SK-N-SH (cell line): ENCODE data around the gene ZNF385C. TPM values are rescaled to one million over a fixed set of nuclear protein-coding genes. Genes with fewer than 3 reads are reported as not detected.

Experiments used
- CTCF ChIA-PET: fragments of 300-600, 350-600 bp; formaldehyde crosslinking; extraction: SDS; loops from one replicate; lab custom pipeline; 2021; lab: Yijun Ruan, JAX
- POLR2A ChIA-PET: fragments of 350-600 bp; sonication (Branson Sonifier 250); formaldehyde crosslinking; extraction: SDS; loops from one replicate; lab custom pipeline; 2020; ENCODE audit warnings: antibody characterized with exemption, inconsistent platforms; lab: Yijun Ruan, JAX
- DNase-seq: peaks from one replicate; pipeline ENCODE4 v3.0.0; 2012
- H2AFZ ChIP-seq: fragments of 200-600 bp; sonication (generic); 2 replicates; pipeline ENCODE4 v1.8.1; 2016; ENCODE audit warnings: antibody characterized with exemption, mild to moderate bottlenecking, low read depth
- H3F3A ChIP-seq: fragments of 200-600 bp; sonication (generic); replicated peaks from 2 replicates; pipeline ENCODE3; 2016; ENCODE audit warnings: antibody characterized with exemption, mild to moderate bottlenecking; ENCODE audit not compliant: insufficient read depth
- H3K27ac ChIP-seq, 2 experiments: fragments of 200-500 bp in 1 of 2; fragments of 200-600 bp in 1 of 2; sonication (Bioruptor generic) in 1 of 2; sonication (generic), shearing (Covaris generic) in 1 of 2; 2 replicates each; pipeline versions ENCODE4 v1.5.1 to v1.6.1; 2014 to 2016; ENCODE audit warnings: low read depth in 2 of 2, inconsistent platforms in 1 of 2, low read length in 1 of 2, mild to moderate bottlenecking in 1 of 2, mixed read lengths in 1 of 2
- H3K27me3 ChIP-seq: fragments of 200-600 bp; sonication (generic), shearing (Covaris generic); 2 replicates; pipeline ENCODE4 v1.6.1; 2016; ENCODE audit warnings: mixed run types; ENCODE audit not compliant: insufficient read depth
- H3K36me3 ChIP-seq, 2 experiments: fragments of 200-500 bp in 1 of 2; fragments of 200-600 bp in 1 of 2; sonication (Bioruptor generic) in 1 of 2; sonication (generic) in 1 of 2; replicated peaks in 1 of 2; 2 replicates each; pipeline versions ENCODE3 to v1.5.1; 2014 to 2016; ENCODE audit warnings: low read length in 1 of 2, mild to moderate bottlenecking in 1 of 2; ENCODE audit not compliant: insufficient read depth in 2 of 2, control insufficient read depth in 1 of 2
- H3K4me1 ChIP-seq, 2 experiments: fragments of 200-500 bp in 1 of 2; fragments of 200-600 bp in 1 of 2; sonication (Bioruptor generic) in 1 of 2; sonication (generic), shearing (Covaris generic) in 1 of 2; 2 replicates each; pipeline versions ENCODE4 v1.5.1 to v1.6.1; 2014 to 2016; ENCODE audit warnings: low read depth in 1 of 2, low read length in 1 of 2, mixed run types in 1 of 2; ENCODE audit not compliant: insufficient read depth in 2 of 2, control insufficient read depth in 1 of 2
- H3K4me2 ChIP-seq: fragments of 200-600 bp; sonication (generic), shearing (Covaris generic); 2 replicates; pipeline ENCODE4 v1.6.1; 2017; ENCODE audit warnings: mixed run types
- H3K4me3 ChIP-seq, 2 experiments: fragments of 200-500 bp in 1 of 2; fragments of 200-600 bp in 1 of 2; sonication (Bioruptor generic) in 1 of 2; sonication (generic), shearing (Covaris generic) in 1 of 2; 2 replicates each; pipeline versions ENCODE4 v1.5.1 to v1.8.1; 2014 to 2016; ENCODE audit warnings: low read depth in 2 of 2, inconsistent platforms in 1 of 2, low read length in 1 of 2, mild to moderate bottlenecking in 1 of 2, mixed read lengths in 1 of 2, moderate library complexity in 1 of 2
- H3K79me2 ChIP-seq: fragments of 200-600 bp; sonication (generic); 2 replicates; pipeline ENCODE4 v1.8.1; 2017; ENCODE audit warnings: mild to moderate bottlenecking; ENCODE audit not compliant: insufficient read depth
- H3K9ac ChIP-seq: fragments of 200-600 bp; sonication (generic); 2 replicates; pipeline ENCODE4 v1.6.1; 2017; ENCODE audit warnings: mixed run types
- H3K9me2 ChIP-seq: fragments of 200-600 bp; sonication (generic); 2 replicates; pipeline ENCODE4 v1.6.1; 2017; ENCODE audit warnings: mixed run types
- H3K9me3 ChIP-seq: fragments of 200-600 bp; sonication (generic); 2 replicates; pipeline ENCODE4 v1.6.1; 2017; ENCODE audit warnings: mixed run types, mild to moderate bottlenecking, moderate library complexity
- H4K20me1 ChIP-seq: fragments of 200-600 bp; sonication (generic); 2 replicates; pipeline ENCODE4 v1.6.1; 2017; ENCODE audit warnings: mild to moderate bottlenecking, mixed run types; ENCODE audit not compliant: insufficient read depth
- GABPA ChIP-seq: IDR thresholded peaks from 2 replicates; pipeline ENCODE4 v1.4.0; 2012; ENCODE audit warnings: low read depth, mild to moderate bottlenecking
- GATA2 ChIP-seq: sonication (generic); formaldehyde crosslinking; IDR thresholded peaks from 2 replicates; pipeline ENCODE4 v1.5.0; 2020; ENCODE audit warnings: mild to moderate bottlenecking, missing genetic modification reagents
- JUND ChIP-seq: IDR thresholded peaks from 2 replicates; pipeline ENCODE4 v1.4.0; 2012
- MEF2A ChIP-seq: IDR thresholded peaks from 2 replicates; pipeline ENCODE4 v1.4.0; 2012; ENCODE audit warnings: low read depth, borderline replicate concordance
- MXI1 ChIP-seq: IDR thresholded peaks from 2 replicates; pipeline ENCODE4 v1.6.1; 2012; ENCODE audit warnings: mild to moderate bottlenecking, low read depth, low read length, improper control_type of control experiment
- NFIC ChIP-seq: IDR thresholded peaks from 2 replicates; pipeline ENCODE4 v1.4.0; 2012; ENCODE audit warnings: borderline replicate concordance
- POLR2AphosphoS5 ChIP-seq: IDR thresholded peaks from 2 replicates; pipeline ENCODE4 v1.6.1; 2012; ENCODE audit warnings: low read depth, low read length
- RFX5 ChIP-seq: IDR thresholded peaks from 2 replicates; pipeline ENCODE4 v1.6.1; 2012; ENCODE audit warnings: mild to moderate bottlenecking, improper control_type of control experiment, low read length
- RXRA ChIP-seq: IDR thresholded peaks from 2 replicates; pipeline ENCODE4 v1.4.0; 2012; ENCODE audit warnings: low read depth, mild to moderate bottlenecking, borderline replicate concordance
- SMC3 ChIP-seq: IDR thresholded peaks from 2 replicates; pipeline ENCODE4 v1.6.1; 2012; ENCODE audit warnings: low read depth, low read length, improper control_type of control experiment
- TAF1 ChIP-seq: IDR thresholded peaks from 2 replicates; pipeline ENCODE4 v1.6.1; 2012; ENCODE audit warnings: low read depth, mild to moderate bottlenecking, low read length, moderate library complexity, borderline replicate concordance
- TCF12 ChIP-seq: IDR thresholded peaks from 2 replicates; pipeline ENCODE4 v1.4.0; 2012
- TEAD4 ChIP-seq: IDR thresholded peaks from 2 replicates; pipeline ENCODE4 v1.4.0; 2012; ENCODE audit warnings: mild to moderate bottlenecking, borderline replicate concordance; ENCODE audit not compliant: insufficient read depth
- WGBS: methylation state at CpG from one replicate; pipeline ENCODE4 v1.1.6; 2017; ENCODE audit warnings: low lambda C conversion rate; 5-methylcytosine and 5-hydroxymethylcytosine counted together
- polyA plus RNA-seq, 3 experiments: library from polyadenylated mRNA; depleted of rRNA; stranded (reverse); fragments of >200 nt; gene quantifications; 2 replicates each; pipeline ENCODE4 v1.2.3, GENCODE V29; 2012
- TF ChIP-seq, protein P1 (sequence below): fragments of 200-600 bp; sonication (generic); IDR thresholded peaks from 2 replicates; pipeline ENCODE4 v1.6.1; 2017; ENCODE audit warnings: antibody characterized with exemption, mild to moderate bottlenecking, moderate library complexity
- TF ChIP-seq, protein P2 (sequence below): fragments of 150-350 bp; IDR thresholded peaks from 2 replicates; pipeline ENCODE4 v1.6.1; 2016; ENCODE audit warnings: mild to moderate bottlenecking, low read depth, low read length
- TF ChIP-seq, protein P3 (sequence below): IDR thresholded peaks from 2 replicates; pipeline ENCODE4 v1.4.0; 2012; ENCODE audit warnings: low read depth, borderline replicate concordance

The ZNF385C gene
- polyA plus RNA-seq, 1 of the 3 experiments (the other 2 are of a cell fraction), result 0.05 TPM

DNA sequence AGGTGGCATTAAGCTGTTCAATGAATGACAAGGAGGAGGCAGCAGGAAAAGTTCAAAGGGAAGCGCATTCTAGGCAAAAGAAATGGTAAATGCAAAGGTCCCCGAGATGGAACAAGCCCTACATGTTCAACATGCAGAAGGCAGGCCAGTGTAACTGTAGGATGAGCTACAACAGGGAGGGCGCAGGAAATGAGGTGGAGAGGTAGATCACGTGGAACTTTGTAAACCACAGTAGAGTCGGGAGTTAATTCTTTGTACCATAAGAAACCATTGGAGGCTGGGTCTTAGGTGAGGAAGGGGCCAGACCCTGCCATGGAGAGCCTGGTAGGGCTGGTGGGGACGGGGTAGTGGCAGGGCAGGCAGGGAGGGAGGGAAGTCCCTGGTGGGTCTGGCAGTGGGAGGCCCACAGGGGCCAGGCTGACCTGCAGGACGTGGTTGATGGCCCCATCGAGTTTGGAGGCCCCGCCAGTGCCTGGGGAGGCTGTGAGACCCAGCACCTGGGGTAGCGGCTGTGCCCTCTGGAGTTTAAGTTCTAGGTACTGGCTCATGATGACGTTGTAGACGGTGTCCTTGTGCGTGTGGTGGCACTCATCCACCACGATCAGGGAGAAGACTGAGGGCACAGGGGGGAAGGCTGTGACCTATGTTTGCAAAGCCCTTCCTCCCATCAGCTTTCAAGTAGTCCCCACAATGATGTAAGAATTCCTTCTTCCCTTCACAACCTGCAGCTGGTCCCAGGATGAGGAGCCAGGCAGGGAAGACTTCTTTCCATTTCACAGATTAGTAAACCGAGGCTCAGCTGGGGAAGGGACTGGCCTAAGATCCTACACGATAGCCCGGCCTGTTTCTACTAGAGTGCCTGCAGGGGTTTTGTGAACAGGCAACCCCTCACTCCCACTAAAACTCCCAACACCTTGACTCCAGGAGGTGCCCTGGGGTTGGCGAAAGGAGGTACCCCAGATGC, 12.3 kb upstream of the ZNF385C start:
- ChIA-PET POLR2A (interaction anchor here (1.2 kb wide), 1 partner anchor 10 kb away, joined by 3 read pairs; the partner anchor contains the start of gene KAT2A), CTCF (interaction anchor here (0.5 to 29.9 kb wide), 6 partner anchors 9 to 148 kb away, joined by 3 to 496 read pairs (median 9); partner anchors contain the start of genes DNAJC7, KAT2A and NKIRAS2)
- Histone ChIP-seq H3K27ac (no peak overlapping the region), H3K27me3 (no peaks in the 10 kb centered on the region), H3F3A (no peaks in the 10 kb centered on the region), H3K4me2 (no peak overlapping the region), H3K4me3 (no peak overlapping the region), H3K79me2 (no peaks in the 10 kb centered on the region), H3K9me3 (no peaks in the 10 kb centered on the region), H3K9ac (no peak overlapping the region), H3K9me2 (no peaks in the 10 kb centered on the region), H2AFZ (no peak overlapping the region)
- DNase-seq, result no peak
- WGBS, result 93% methylated on average over 16 of the region's 18 CpGs
- no peak for TF ChIP-seq SMC3
- no peak for TF ChIP-seq RFX5
- TF ChIP-seq, protein P1, sequence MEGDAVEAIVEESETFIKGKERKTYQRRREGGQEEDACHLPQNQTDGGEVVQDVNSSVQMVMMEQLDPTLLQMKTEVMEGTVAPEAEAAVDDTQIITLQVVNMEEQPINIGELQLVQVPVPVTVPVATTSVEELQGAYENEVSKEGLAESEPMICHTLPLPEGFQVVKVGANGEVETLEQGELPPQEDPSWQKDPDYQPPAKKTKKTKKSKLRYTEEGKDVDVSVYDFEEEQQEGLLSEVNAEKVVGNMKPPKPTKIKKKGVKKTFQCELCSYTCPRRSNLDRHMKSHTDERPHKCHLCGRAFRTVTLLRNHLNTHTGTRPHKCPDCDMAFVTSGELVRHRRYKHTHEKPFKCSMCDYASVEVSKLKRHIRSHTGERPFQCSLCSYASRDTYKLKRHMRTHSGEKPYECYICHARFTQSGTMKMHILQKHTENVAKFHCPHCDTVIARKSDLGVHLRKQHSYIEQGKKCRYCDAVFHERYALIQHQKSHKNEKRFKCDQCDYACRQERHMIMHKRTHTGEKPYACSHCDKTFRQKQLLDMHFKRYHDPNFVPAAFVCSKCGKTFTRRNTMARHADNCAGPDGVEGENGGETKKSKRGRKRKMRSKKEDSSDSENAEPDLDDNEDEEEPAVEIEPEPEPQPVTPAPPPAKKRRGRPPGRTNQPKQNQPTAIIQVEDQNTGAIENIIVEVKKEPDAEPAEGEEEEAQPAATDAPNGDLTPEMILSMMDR, result no peak
- TF ChIP-seq, protein P2, sequence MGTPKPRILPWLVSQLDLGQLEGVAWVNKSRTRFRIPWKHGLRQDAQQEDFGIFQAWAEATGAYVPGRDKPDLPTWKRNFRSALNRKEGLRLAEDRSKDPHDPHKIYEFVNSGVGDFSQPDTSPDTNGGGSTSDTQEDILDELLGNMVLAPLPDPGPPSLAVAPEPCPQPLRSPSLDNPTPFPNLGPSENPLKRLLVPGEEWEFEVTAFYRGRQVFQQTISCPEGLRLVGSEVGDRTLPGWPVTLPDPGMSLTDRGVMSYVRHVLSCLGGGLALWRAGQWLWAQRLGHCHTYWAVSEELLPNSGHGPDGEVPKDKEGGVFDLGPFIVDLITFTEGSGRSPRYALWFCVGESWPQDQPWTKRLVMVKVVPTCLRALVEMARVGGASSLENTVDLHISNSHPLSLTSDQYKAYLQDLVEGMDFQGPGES, result no peak
- TF ChIP-seq, all 33 proteins: peak for 0
- Histone ChIP-seq H3K36me3 (peaks cover 0 to 18% of the 10 kb centered on the region in 2 experiments), H4K20me1 (no peaks in the 10 kb centered on the region), H3K4me1 (peaks cover 0 to 11% of the 10 kb centered on the region in 2 experiments; a peak in 1 of 4 replicates)

DNA sequence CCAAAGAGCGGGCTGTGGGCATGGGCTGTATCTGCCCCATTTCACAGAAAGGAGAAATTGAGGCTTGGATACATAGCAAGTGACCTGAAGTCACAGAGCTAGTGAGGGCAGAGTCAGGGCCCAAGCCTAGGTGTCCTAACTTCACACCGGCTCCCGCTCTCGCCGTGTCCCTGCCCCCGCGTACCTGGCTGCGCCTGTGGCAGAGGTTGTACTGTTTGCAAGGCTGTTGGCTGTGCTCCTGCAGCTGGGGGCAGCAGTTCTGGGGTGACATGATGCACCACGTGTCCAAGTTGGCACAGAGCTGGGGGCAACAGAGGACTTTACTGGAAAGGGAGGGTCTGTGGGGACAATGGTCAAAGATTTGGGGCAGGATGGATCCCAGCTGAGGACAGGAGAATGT, 10.8 kb upstream of the ZNF385C start:
- ChIA-PET CTCF (interaction anchor here (1.5 to 29.9 kb wide), 6 partner anchors 8 to 149 kb away, joined by 3 to 496 read pairs (median 23); partner anchors contain the start of genes DNAJC7, NKIRAS2 and ZNF385C), POLR2A (interaction anchor here (1.2 kb wide), 1 partner anchor 12 kb away, joined by 3 read pairs; the partner anchor contains the start of gene KAT2A)
- WGBS, result 89% methylated on average over 5 of the region's 9 CpGs

More for the DNA sequence above, 10.8 kb upstream of the ZNF385C start:
- Histone ChIP-seq H3K27ac (no peak overlapping the region), H3K79me2 (no peaks in the 10 kb centered on the region), H3K4me2 (no peak overlapping the region), H3K4me3 (no peak overlapping the region), H3K9ac (no peak overlapping the region), H3K27me3 (no peaks in the 10 kb centered on the region), H2AFZ (no peak overlapping the region), H3K36me3 (peaks cover 0 to 8% of the 10 kb centered on the region in 2 experiments), H3K9me2 (no peaks in the 10 kb centered on the region), H3F3A (no peaks in the 10 kb centered on the region), H3K4me1 (peaks cover 0 to 11% of the 10 kb centered on the region in 2 experiments; a peak in 1 of 4 replicates), H4K20me1 (no peaks in the 10 kb centered on the region), H3K9me3 (no peaks in the 10 kb centered on the region)
- DNase-seq, result no peak
- no peak for TF ChIP-seq NFIC
- no peak for TF ChIP-seq TEAD4
- no peak for TF ChIP-seq RXRA
- TF ChIP-seq, protein P3, sequence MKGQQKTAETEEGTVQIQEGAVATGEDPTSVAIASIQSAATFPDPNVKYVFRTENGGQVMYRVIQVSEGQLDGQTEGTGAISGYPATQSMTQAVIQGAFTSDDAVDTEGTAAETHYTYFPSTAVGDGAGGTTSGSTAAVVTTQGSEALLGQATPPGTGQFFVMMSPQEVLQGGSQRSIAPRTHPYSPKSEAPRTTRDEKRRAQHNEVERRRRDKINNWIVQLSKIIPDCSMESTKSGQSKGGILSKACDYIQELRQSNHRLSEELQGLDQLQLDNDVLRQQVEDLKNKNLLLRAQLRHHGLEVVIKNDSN, result no peak
- TF ChIP-seq TAF1, result no peak
- no peak for TF ChIP-seq MXI1
- TF ChIP-seq GATA2 (CRISPR knock-in tag), result no peak
- no peak for TF ChIP-seq POLR2AphosphoS5
- TF ChIP-seq JUND, result no peak
- TF ChIP-seq MEF2A, result no peak
- TF ChIP-seq GABPA, result no peak
- TF ChIP-seq TCF12, result no peak
